ENCODE data around the gene CNGB1.
"Not testable (repeated sequence)": the region's sequence is repeated elsewhere in the genome, so short reads cannot be mapped to it uniquely, and the experiment has no call there.

The CNGB1 gene

DNA sequence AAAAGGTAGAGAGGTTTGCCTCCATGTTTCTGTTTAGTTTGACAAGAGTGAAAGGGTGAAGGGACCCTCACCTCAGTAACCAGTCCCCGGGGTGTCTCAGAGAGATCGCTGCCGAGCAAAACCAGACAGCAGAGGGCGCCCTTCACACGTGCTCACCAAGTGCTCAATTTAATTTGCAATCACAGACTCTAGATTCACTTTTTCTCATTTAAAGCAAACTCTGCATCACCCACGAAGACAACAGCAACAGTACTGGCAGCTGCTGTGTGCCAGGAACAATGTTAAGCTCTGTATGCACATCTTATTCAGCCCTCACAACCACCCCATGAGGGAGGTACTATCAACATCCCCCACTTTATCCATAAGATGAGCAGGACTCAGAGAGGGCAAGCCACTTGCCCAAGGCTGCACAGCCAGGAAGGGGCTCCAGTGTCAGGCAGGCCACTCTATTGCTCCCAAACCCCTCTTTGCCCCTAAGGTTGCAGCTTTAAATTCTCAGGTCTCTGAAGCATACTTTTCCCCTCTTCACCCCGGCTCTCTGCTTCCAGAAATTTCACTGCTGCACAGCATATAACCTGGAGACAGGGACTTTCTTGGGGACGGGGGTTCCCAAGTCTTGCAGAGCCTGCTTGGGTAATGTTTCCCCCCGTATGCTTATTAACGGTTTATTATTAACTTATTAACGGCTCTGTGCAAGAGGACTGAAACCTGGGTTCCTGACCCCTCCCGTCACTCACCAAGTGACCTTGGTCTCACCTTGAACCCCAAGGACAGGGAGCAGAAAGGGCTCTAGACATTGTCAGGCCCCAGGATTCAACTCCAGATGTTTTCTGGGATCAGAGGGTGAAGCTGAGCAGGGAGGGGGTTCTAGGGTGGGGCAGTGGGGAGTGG is 70.9 kb downstream of the CNGB1 start:
- DNase-seq: peak; percentile 81

DNA sequence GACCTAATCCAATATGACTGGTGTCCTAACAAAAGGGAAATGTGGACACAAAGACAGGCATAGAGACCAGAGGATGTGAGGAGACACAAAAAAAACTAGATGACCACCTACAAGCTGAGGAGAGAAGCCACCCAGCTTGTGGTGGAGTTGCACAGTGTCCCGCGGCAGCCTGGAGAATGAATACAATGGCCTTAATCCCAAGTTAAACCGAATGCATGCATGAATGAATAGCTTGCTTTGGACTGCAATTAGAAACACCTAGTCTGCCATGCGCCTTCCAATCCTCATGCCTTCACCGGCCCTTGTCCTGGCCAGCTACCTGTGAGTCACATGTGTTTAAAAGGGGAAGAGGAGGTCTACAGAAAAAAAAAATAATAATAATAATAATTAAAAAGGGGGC is 72.0 kb downstream of the CNGB1 start:
- no peak for DNase-seq

DNA sequence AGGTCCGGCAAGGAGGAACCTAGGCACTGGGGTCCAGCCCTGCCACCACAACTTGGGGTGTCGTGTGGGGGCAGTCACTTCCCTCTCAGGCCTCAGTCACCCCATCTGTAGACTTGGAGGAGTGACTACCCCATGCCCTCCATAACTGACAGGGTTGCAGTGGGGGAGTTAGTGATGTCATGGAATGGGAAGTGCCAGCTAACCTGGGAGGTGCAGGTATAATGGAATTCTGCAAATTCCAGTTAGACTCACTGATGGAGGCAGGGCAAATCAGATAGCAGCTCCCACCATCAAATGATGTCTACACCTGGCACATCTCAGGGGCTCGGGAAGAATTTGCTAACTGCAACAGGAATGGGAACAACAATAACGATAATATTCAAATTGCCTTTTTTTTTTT is 72.9 kb downstream of the CNGB1 start:
- DNase-seq: no peak

DNA sequence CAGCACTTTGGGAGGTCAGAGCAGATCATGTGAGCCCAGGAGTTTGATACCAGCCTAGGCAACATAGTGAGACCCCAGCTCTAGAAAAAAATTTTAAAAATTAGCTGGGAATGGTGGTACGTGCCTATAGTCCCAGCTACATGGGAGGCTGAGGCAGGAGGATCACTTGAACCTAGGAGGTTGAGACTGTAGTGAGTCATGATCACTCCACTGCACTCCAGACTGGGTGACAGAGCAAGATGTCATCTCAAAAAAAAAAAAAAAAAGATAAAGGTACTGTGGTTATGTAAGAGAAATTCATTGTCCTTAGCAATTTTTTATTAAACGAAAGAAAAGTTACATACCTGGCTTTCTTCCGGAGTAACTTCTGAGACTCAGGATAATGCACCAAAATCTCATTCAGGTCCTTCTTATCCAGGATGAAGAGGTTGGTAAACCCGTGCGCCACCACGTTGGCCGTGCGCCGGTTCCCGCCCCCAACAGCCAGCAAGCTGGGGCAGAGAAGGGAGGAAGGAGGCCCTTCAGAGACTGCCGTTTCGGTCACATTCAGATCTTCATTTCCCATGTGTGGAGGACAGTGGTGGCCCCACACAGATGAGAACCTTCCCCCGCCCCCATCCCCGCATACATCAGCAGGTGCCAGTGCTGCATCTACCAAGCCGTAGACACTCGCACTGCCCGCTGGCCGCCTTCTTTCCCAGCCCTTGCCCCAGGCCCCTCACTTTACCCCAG is 73.7 kb downstream of the CNGB1 start:
- no peak for DNase-seq

DNA sequence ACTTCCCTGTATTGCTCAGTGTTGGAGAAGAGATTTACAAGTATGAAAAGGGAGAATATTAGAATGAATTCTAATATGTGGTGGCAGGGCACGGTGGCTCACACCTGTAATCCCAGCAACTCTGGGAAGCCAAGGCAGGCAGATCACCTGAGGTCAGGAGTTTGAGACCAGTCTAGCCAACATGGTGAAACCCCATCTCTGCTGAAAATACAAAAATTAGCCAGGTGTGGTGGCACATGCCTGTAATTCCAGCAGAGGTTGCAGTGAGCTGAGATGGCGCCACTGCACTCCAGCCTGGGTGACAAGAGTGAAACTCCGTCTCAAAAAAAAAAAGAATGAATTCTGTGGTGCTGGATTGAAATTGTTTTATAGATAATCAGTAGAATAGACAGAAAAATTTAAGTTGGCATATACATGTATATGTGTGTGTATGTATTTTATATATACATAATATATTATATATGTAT is 75.8 kb downstream of the CNGB1 start:
- not testable (repeated sequence) for DNase-seq

DNA sequence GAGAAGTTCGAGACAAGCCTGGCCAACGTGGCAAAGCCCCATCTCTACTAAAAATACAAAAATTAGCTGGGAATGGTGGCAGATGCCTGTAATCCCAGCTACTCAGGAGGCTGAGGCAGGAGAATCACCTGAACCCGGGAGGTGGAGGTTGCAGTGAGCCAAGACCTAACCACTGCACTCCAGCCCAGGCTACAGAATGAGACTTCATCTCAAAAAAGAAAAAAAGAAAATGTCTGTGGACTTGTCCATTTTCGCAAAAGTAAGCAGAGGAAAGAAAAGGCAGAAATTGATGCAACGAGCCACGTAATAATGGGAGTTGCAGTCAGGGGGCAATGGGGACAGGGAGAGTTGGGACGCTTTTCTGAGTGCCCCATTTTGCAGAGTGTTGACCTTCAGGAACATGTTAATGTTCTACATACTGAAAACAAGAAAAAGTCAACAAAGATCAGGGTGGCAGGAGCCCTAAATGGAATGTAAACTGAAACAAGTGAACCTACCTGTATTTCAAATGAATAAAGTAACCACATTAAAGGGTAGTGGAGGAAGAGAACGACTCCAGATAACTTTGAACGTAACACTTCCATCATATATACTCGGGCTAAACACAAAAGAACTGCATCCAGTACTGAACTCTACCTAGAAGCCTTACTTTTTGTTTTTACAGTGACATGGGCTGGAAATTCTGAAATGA is 76.4 kb downstream of the CNGB1 start:
- DNase-seq: no peak

DNA sequence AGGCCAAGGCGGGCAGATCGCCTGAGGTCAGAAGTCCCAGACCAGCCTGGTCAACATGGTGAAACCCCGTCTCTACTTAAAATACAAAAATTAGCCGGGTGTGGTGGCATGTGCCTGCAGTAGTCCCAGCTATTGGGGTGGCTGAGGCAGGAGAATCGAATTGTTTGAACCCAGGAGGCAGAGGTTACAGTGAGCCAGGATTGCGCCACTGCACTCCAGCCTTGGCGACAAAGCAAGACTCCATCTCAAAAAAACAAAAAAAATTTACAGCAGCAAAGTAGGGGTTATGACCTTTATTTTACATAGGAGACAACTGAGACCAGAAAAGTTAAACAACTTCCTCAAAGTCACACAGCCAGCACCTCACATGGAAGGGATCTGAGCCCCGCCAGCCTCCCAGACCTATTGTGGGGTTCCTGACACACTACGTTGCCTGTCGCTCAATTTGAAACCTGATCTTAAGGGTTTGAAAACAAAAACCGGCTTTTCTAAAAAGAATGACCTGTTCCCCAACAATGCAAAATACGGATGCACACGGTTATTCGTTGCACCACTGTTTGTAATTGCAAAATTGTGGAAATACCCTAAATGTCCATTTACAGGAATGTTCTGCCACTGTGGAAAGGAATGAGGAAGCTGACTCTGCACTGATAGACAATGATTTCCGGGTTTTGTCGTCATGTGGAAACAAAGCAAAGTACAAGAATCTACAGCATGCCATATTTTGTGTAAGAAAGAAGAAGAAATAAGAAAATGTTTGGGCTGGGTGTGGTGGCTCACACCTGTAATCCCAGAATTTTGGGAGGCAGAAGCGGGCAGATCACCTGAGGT is 77.2 kb downstream of the CNGB1 start:
- DNase-seq: no peak

DNA sequence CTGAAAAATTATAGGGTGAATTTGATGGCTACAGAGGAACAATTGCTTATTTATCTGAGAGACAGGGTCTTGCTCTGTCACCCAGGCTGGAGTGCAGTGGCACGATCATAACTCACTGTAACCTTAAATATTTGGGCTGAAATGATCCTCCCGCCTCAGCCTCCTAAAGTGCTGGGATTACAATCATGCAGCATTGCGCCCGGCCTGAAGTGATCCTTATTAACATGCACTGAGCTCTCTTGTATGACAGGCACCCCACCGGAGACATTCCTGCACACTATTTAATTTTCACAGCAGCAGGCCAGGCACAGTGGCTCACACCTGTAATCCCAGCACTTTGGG is 77.7 kb downstream of the CNGB1 start:
- no peak for DNase-seq

DNA sequence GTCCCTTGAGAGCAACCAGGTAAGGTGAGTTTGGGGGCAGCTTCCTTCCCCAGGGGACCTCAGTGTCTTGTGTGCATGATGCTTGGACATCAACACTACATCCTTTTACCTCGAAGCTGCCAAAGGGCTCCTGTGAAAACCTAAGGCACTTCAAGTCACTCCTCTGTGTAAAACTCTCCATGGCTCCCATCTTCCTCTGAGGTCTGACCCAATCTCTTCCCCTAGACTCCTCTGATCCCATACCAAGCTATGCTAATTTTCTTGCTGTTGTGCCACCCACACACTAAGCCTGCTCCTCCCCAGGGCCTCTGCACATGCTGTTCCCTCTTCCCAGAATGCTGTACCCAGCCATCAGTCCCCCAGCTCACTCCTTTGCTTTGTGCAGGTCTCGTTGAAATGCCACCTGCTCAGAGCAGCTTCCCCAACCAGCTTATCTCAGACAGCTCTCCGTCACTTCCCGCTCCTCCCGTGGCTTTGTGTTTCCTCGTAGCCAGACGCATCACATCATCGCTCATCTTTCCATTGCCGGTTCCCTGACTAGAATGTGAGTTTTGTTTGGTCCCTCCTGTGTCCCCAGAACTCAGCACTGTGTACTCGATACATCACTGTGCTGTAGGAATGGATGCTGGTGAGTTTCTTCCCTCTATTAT is 78.4 kb downstream of the CNGB1 start:
- DNase-seq: no peak

DNA sequence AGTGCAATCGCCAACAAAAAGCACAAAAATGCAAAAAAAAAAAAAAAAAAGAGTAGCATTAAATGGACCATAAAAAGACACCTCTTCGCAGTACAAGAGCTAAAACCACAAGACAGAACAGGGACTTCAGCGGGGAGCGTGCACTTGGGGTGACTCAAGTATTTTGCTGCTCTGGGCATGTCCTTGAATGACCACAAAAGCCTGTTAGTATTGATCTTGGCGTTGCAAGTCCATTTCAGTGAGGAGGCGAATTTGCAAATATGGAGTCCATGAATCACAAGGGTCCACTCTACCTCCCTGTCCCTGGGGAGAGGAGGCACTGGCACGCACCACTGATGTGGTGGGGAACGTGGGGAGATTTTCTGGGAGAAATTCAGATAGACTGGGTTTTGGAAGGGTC is 78.9 kb downstream of the CNGB1 start:
- DNase-seq: no peak

DNA sequence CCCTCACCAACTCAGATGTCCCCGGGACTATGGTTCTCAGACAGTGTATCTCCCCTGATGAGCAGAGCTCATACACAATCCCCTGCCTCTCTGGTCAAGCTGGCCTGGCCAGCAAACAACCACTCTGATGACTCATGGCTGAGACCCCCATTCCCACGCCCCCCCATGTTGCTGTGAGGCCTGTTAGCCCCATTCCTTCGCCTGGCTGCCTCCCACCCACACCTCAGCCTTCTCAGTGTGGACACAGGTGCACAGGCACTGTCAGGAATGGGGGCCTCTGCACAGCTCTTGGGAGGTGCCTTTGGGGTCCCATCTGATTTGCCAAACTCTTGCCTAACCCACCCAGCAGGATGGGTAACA is 80.2 kb downstream of the CNGB1 start:
- no peak for DNase-seq

DNA sequence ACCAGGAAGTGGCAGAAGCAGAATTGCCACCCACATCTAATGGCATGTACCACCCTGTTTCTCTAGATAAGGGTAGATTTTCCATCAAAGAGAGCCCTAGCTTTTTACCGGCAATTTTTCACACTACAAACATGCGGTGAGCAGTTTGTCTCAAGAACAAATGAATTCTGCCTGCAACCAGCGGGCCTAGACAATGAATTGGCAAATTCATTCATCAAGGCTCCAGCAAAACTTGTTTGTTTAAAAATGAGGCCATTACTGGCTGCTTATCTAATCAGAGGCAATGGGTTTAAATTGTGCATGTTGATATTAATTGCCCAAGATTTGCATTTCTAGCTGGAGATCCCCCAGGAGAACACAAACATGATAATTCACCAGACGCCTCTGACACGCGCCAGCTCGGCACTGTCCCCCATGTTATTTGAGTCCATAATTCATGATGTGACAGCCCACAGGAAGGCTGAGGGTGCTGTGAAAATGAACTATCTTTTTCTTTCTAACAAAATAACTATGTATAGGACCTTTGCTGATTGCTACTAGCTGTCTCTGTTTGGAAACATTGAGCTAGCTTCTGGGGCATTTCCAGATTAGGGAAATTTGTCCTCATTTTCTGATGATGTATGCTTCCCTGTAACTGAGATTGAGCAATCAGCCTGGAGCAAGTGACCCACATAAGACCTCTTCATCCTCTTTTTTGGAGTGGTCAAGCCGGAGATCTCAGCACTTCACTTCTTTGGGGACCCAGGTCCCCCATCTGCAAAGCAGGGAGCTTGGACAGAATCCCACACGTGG is 80.8 kb downstream of the CNGB1 start:
- no peak for DNase-seq

DNA sequence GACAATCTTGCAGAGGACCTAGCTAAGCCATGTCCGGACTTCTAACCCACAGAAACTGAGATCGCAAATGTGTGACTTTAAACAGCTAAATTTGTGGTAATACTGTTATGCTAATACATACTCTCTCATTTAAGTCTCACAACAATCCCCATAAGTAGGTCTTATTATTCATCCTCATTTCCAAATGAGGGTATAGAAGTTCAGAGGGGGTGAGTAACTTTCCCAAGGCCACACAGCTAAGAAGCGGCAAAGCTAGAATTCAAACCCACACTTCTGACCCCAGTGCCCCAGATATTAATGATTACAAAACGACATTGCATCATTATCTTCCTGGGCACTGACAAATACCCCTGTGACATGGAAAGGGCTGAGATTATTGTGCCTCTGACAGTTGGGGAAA is 81.4 kb downstream of the CNGB1 start:
- DNase-seq: no peak

DNA sequence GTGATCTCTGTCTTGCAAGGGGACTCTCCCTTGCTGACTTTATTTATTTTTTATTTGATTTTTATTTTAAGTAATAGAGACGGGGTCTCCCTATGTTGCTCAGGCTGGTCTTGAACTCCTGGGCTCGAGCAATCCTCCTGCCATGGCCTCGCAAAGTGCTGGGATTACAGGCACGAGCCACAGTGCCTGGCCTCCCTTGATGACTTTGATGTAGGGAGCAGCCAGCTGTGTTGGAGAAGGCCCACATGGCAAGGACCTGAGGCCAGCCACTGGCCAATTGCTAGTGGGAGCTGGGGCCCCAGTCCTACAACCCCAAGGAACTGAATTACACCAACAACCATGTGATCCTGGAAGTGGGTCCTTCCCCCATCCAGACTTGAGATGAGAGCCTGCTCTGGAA is 81.8 kb downstream of the CNGB1 start:
- DNase-seq: no peak

DNA sequence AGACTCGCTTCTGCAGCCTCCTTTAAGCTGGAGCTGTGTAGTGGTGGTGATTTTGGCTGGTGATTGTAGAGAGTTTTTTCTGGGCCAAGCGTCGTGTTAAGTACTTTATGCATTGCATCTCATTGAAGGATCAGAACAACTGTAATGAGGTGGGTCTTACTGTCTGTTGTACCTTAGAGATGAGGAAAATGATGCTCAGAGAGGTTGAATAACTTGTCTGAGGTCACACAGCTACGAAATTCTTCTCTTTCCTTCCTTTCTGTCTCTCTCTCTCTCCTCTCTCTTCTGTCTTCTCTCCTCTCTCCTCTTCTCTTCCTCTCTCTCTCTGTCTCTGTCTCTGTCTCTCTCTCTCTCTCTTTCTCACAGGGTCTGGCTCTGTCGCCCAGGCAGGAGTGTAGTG is 82.8 kb downstream of the CNGB1 start:
- DNase-seq: no peak

DNA sequence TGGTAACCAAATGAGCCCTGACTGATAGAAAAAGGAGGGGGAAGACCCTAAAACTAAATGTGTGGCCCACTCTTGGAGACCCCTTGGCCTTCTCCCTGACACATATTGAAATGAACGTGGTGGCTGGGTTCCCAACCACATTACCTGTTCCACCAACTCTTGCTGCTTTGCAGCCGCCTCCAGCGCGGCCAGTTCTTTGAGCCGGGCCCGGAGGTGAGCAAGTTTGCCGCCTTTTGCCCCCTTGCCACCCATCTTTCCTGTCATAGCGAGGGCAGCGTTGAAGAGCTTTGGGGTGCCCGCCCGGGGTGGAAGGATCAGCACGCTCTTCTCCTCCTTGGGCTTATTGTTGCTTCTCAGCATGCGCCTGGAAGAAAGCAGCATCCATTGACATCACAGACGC is 83.2 kb downstream of the CNGB1 start:
- no peak for DNase-seq

DNA sequence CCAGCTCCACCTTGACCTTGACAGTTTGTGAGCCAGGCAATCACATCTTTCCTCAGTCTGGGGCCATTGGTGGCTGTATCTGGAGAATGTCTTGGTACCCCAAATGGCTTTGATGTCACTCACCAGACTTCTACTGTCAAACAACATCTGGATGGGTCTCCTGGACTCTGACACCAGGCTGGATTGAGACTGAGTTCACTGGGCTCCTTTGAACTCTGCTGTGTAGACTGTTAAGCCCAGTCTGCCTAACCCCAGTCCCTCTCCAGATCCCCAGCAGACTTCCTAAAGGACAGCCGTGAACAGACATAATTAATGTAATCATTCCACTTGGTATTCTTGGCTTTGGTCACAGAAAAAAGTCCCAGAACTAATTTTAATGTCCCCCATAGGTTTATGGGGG is 84.5 kb downstream of the CNGB1 start:
- DNase-seq: no peak

DNA sequence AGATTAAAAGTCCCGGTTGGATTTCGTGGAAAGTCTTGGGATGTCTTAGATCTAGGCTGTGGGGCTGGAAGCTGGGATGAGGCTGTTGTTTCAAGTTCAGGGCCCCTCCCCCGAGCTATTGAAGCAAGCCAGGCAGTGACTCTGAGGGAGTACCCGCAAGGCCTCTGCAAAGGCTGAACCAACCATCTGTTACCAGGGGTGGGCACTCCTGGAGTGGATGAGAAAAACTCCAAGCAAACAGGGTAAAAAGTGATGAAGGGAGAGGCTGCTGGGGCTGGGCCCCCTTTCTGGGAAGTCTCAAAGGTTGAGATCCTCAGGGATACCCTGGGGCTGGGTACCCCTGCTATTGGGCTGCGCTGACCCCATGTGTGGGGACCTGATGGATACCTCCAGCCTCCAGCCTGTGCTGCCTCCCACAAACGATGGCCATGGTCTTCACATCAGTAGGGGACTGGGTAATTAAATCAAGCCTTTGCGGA is 86.2 kb downstream of the CNGB1 start:
- DNase-seq: no peak

DNA sequence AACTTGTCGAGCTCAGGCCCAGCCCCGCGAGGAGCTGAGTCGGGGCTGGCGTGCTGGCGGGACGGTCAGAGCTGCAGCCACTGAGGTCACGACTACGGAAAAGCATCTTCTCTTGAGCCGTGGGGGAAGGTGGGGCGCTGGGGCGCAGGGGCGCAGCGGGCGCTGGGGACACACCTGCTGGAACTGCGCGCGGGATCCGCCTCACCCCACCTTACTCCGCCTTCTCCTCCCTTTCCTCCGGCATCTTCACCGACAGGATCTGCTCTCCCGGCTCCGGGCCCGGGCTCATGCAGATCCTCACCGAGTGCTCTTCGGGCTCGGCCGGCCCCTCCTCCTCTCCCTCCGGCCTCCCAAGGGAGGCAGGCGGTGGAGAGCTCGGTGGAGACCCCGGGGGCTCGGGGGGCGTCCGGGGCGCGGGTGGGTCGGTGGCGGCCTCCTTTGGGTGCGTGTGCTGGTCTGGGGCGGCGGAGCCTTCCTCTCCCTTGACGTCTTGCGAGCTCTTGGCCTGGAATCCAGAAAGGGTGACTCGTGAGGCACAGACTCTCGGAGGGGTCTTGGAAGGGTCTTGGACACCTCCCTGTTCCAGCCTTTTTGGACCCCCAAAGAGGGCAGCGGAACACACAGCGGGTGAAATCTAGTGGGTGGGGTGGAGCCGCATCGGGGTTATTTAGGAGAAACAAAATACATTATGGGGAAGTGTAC is 86.8 kb downstream of the CNGB1 start:
- DNase-seq: no peak

DNA sequence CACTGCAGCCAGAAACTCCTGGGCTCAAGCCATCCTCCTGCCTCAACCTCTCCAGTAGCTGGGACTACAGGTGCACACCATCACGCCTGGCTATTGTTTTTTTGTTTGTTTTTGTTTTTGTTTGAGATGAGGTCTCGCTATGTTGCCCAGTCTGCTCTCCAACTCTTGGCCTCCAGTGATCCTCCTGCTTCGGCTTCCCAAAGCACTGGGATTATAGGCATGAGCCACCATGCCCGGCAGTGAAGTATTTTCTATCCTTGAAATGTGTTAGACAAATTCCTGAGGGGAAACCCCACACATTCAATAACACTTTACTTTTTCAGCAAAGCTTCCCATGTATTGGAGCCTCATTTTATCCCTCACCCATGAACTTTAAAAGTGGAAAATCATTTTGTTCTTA is 87.4 kb downstream of the CNGB1 start:
- no peak for DNase-seq

DNA sequence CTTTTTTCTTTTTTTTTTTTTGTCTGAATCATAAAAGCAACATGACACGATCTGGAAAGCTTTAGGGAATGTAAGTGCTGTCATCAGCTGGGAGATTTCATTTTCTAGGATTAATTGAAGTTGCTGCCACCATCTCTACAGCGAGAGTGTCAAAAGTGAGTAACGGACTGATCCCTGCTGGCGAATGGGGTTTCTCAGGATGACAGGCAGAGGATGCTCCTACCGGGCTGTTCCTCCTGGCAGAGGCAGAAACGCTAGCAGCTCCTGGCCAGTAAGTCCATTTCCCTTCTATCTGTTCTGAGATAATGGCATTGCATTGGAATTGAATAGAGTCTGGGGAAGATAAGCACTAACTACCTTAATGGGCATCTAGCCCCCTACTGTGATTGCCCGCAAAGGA is 88.1 kb downstream of the CNGB1 start:
- no peak for DNase-seq

Measured in activated CD4-positive, alpha-beta T cell treated with anti-CD3 and anti-CD28 coated beads, Interleukin-2, amount 50 U/mL, for 1 hour (primary cell).